ENCODE results near the gene DLGAP1.

- TF ChIP-seq TAF1 (IDR thresholded peaks at IDR 0.05; ENCODE audit: low read depth): no peak
- no peak for TF ChIP-seq NFIC (IDR thresholded peaks at IDR 0.05)
- TF ChIP-seq TCF12 (IDR thresholded peaks at IDR 0.05; ENCODE audit: low read depth): no peak
- TF ChIP-seq REST (IDR thresholded peaks at IDR 0.05; ENCODE audit: low read depth): no peak
- no peak for TF ChIP-seq YY1 (IDR thresholded peaks at IDR 0.05; ENCODE audit: low read depth)
Measured at GRCh38 chr18:4245456-4245855, 209.7 kb downstream of the DLGAP1 start.

All from Ishikawa (cell line).